ENCODE measurements around the gene THSD7A.
A peak's percentile ranks its signal among the peaks of the same experiment; 100 is the strongest.

THSD7A gene

GRCh38 chr7:11807000-11807399 is 25.0 kb downstream of the THSD7A start:
- no peak for DNase-seq

- no peak for DNase-seq
These were observed 27.4 kb downstream of the THSD7A start for GRCh38 chr7:11804621-11805020.

GRCh38 chr7:11795231-11795630 is 36.8 kb downstream of the THSD7A start:
- DNase-seq: no peak

GRCh38 chr7:11792166-11792565 is 39.8 kb downstream of the THSD7A start:
- no peak for DNase-seq

GRCh38 chr7:11788568-11788967 is 43.4 kb downstream of the THSD7A start:
- no peak for DNase-seq

- DNase-seq: no peak
These were observed 44.5 kb downstream of the THSD7A start for GRCh38 chr7:11787534-11787933.

GRCh38 chr7:11786186-11786585 is 45.8 kb downstream of the THSD7A start:
- no peak for DNase-seq

GRCh38 chr7:11784769-11785536 is 47.0 kb downstream of the THSD7A start:
- no peak for DNase-seq

- no peak for DNase-seq
These were observed 51.9 kb downstream of the THSD7A start for GRCh38 chr7:11779864-11780674.

- DNase-seq: no peak
These were observed 56.0 kb downstream of the THSD7A start for GRCh38 chr7:11776039-11776438.

GRCh38 chr7:11775401-11775800 is 56.6 kb downstream of the THSD7A start:
- DNase-seq: no peak

GRCh38 chr7:11768263-11768662 is 63.7 kb downstream of the THSD7A start:
- DNase-seq: no peak

- no peak for DNase-seq
These were observed 64.8 kb downstream of the THSD7A start for GRCh38 chr7:11767148-11767547.

- peak; percentile 19 for DNase-seq
These were observed 71.6 kb downstream of the THSD7A start for GRCh38 chr7:11760372-11760771.

GRCh38 chr7:11758627-11759111 is 73.3 kb downstream of the THSD7A start:
- no peak for DNase-seq

- no peak for DNase-seq
These were observed 74.8 kb downstream of the THSD7A start for GRCh38 chr7:11757153-11757552.

- no peak for DNase-seq
These were observed 77.1 kb downstream of the THSD7A start for GRCh38 chr7:11754933-11755332.

GRCh38 chr7:11754123-11754522 is 77.9 kb downstream of the THSD7A start:
- no peak for DNase-seq

GRCh38 chr7:11753433-11753832 is 78.6 kb downstream of the THSD7A start:
- no peak for DNase-seq

- DNase-seq: peak; percentile 35
These were observed 80.1 kb downstream of the THSD7A start for GRCh38 chr7:11751807-11752389.

GRCh38 chr7:11751315-11751714 is 80.7 kb downstream of the THSD7A start:
- DNase-seq: no peak

GRCh38 chr7:11750191-11750590 is 81.8 kb downstream of the THSD7A start:
- no peak for DNase-seq

- peak; percentile 72 for DNase-seq
These were observed 82.4 kb downstream of the THSD7A start for GRCh38 chr7:11749629-11750028.

GRCh38 chr7:11748884-11749283 is 83.1 kb downstream of the THSD7A start:
- peak; percentile 49 for DNase-seq

All from DMS53 (cell line).